GM19324 (cell line): ENCODE results near the gene GABRB3.

Experiments
- ATAC-seq: cut with Tn5 transposase; IDR thresholded peaks from one replicate; pipeline ENCODE4 v1.9.1; 2021; ENCODE audit warnings: mild to moderate bottlenecking, moderate library complexity; ENCODE audit not compliant: unreplicated experiment, low FRiP score

The GABRB3 gene

GRCh38 chr15:26565542-26565941 is 207.3 kb downstream of the GABRB3 start:
- ATAC-seq: no peak

- ATAC-seq: no peak
Measured at GRCh38 chr15:26564361-26564760, 208.5 kb downstream of the GABRB3 start.

GRCh38 chr15:26562336-26562735 is 210.5 kb downstream of the GABRB3 start:
- ATAC-seq: no peak

- ATAC-seq: no peak
Measured at GRCh38 chr15:26561896-26562295, 211.0 kb downstream of the GABRB3 start.

- ATAC-seq: no peak
Measured at GRCh38 chr15:26561130-26561529, 211.7 kb downstream of the GABRB3 start.

- no peak for ATAC-seq
Measured at GRCh38 chr15:26555898-26556297, 217.0 kb downstream of the GABRB3 start.

GRCh38 chr15:26551473-26551872 is 221.4 kb downstream of the GABRB3 start:
- no peak for ATAC-seq

GRCh38 chr15:26550880-26551279 is 222.0 kb downstream of the GABRB3 start:
- ATAC-seq: no peak

GRCh38 chr15:26537663-26538062 is 235.2 kb downstream of the GABRB3 start:
- no peak for ATAC-seq

- no peak for ATAC-seq
Measured at GRCh38 chr15:26531489-26531888, 241.4 kb downstream of the GABRB3 start.

GRCh38 chr15:26525096-26525495 is 247.8 kb downstream of the GABRB3 start:
- no peak for ATAC-seq

- no peak for ATAC-seq
Measured at GRCh38 chr15:26521691-26522198, 251.1 kb downstream of the GABRB3 start.

- ATAC-seq: no peak
Measured at GRCh38 chr15:26521130-26521529, 251.7 kb downstream of the GABRB3 start.

- ATAC-seq: no peak
Measured at GRCh38 chr15:26518885-26519284, 254.0 kb downstream of the GABRB3 start.

GRCh38 chr15:26516102-26516980 is 256.5 kb downstream of the GABRB3 start:
- ATAC-seq: no peak

GRCh38 chr15:26504009-26504408 is 268.9 kb downstream of the GABRB3 start:
- ATAC-seq: no peak
